Measurements from ENCODE around the gene UBL4A. TPM values are rescaled to one million over a fixed set of nuclear protein-coding genes. Genes with fewer than 3 reads are reported as not detected.

Gene UBL4A
- total RNA-seq, 3 donors from 2014 or later: 36.2 to 40.1 (median 38.3) TPM

GRCh38 chrX:154441564-154441963 lies 44.9 kb downstream of the UBL4A start:
- Histone ChIP-seq H3K36me3 (no peaks in the 10 kb centered on the region), H3K27ac (peak overlapping the region in 1 of 2 donors; percentile 33), H3K4me3 (no peak overlapping the region), H3K27me3 (peaks cover 0 to 51% of the 10 kb centered on the region in 2 donors), H3K4me1 (no peaks in the 10 kb centered on the region), H3K9me3 (no peaks in the 10 kb centered on the region)
- TF ChIP-seq POLR2A (IDR thresholded peaks at IDR 0.05) (no peak), POLR2AphosphoS5 (IDR thresholded peaks at IDR 0.05) (no peak)
- TF ChIP-seq, protein P1, sequence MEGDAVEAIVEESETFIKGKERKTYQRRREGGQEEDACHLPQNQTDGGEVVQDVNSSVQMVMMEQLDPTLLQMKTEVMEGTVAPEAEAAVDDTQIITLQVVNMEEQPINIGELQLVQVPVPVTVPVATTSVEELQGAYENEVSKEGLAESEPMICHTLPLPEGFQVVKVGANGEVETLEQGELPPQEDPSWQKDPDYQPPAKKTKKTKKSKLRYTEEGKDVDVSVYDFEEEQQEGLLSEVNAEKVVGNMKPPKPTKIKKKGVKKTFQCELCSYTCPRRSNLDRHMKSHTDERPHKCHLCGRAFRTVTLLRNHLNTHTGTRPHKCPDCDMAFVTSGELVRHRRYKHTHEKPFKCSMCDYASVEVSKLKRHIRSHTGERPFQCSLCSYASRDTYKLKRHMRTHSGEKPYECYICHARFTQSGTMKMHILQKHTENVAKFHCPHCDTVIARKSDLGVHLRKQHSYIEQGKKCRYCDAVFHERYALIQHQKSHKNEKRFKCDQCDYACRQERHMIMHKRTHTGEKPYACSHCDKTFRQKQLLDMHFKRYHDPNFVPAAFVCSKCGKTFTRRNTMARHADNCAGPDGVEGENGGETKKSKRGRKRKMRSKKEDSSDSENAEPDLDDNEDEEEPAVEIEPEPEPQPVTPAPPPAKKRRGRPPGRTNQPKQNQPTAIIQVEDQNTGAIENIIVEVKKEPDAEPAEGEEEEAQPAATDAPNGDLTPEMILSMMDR (IDR thresholded peaks at IDR 0.05): no peak
- no peak for DNase-seq (ENCODE audit: low spot score in 2 of 2)
- intact Hi-C loops (cut with DNase I; ENCODE audit: low total_unique reads): no loop called here

DNA sequence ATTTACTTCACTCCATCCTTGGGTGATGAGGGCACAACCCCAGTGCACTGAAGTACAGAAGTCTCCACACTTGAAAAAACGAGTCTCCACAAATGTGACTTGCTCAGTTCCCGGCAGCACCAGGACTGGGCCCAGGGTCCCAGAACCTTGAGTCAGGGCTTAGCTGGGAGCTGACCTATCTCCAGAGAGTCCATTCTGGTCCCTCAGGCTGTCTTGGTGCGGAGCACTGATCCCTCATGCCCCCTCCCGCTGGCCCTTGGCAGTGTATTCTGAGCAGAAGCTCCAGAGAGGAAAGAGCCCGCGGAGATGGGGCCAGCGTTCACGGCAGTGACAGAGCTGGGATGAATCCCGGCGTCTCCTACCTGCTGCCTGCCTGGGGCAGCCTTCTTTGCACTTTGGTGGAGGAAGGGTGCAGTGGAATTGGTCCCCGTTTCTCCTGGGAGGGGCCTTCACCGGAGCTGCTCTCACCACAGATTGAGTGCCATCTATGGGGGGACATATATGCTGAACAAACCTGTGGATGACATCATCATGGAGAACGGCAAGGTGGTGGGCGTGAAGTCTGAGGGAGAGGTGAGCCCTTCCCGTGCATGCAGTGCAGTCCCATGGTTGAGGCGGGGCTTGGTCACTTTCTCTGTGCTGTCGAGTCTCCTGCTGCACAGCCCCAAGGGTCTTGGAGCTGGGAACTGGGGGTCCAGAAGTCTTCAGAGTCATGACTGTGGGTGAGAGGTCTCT lies 45.6 kb downstream of the UBL4A start:
- Histone ChIP-seq H3K4me3 (no peak overlapping the region), H3K27me3 (peaks cover 0 to 45% of the 10 kb centered on the region in 2 donors), H3K36me3 (no peaks in the 10 kb centered on the region), H3K9me3 (no peaks in the 10 kb centered on the region), H3K4me1 (no peaks in the 10 kb centered on the region), H3K27ac (no peak overlapping the region)
- intact Hi-C loops (cut with DNase I; ENCODE audit: low total_unique reads): no loop called here
- no peak for DNase-seq (ENCODE audit: low spot score in 2 of 2)
- TF ChIP-seq, protein P1 (IDR thresholded peaks at IDR 0.05): no peak
- no peak for TF ChIP-seq POLR2AphosphoS5 (IDR thresholded peaks at IDR 0.05)
- TF ChIP-seq POLR2A (IDR thresholded peaks at IDR 0.05): no peak

- Histone ChIP-seq H3K4me1 (no peaks in the 10 kb centered on the region), H3K9me3 (no peaks in the 10 kb centered on the region), H3K4me3 (no peak overlapping the region), H3K36me3 (no peaks in the 10 kb centered on the region), H3K27me3 (peaks cover 0 to 40% of the 10 kb centered on the region in 2 donors), H3K27ac (no peak overlapping the region)
- TF ChIP-seq POLR2A (IDR thresholded peaks at IDR 0.05) (no peak), POLR2AphosphoS5 (IDR thresholded peaks at IDR 0.05) (no peak)
- TF ChIP-seq, protein P1 (IDR thresholded peaks at IDR 0.05): no peak
- intact Hi-C loops (cut with DNase I; ENCODE audit: low total_unique reads): no loop called here
- DNase-seq (ENCODE audit: low spot score in 2 of 2): no peak
Observed at GRCh38 chrX:154439841-154440240, 46.6 kb downstream of the UBL4A start.

DNA sequence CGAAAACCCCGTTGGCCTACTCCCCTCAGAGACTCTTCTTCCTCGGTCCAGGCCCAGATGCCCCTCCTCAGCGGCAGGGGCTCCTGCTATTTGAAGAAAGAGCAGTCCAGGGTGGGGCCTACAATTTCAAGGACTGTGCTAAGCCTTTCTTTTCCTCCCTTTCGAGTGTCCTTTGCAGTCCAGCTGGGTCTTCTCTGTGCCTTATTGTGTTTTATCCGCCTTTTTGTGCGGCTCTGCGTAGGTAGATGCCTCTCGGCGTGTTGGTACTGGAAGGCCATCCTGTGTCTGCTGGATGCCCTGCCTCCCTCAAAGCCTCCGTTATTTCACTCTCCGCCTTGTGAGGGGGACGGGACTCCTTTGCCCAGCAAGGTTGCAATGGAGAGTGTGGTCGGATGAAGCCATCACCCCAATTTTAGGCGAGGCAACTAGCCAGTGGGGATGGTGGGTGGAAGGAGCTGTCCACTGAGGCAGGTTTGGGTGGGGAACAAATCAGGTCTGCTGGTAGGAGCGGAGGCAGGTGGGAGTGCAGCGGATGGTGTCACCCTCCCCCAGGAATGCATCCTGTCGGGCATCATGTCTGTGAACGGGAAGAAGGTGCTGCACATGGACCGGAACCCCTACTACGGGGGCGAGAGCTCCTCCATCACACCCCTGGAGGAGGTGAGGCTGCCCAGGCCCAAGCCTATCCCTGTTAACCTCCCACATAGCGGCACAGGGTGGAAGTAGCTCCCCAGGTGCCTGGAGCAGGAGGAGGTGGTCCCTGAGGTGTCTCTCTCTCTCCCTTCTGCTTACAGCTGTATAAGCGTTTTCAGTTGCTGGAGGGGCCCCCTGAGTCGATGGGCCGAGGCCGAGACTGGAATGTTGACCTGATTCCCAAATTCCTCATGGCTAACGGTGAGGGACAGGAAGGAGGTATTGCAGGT lies 48.2 kb downstream of the UBL4A start:
- TF ChIP-seq, protein P1 (IDR thresholded peaks at IDR 0.05): no peak
- no peak for TF ChIP-seq POLR2AphosphoS5 (IDR thresholded peaks at IDR 0.05)
- no peak for TF ChIP-seq POLR2A (IDR thresholded peaks at IDR 0.05)
- intact Hi-C loops (cut with DNase I; ENCODE audit: low total_unique reads): no loop called here
- Histone ChIP-seq H3K4me1 (no peaks in the 10 kb centered on the region), H3K4me3 (peak overlapping the region; percentile 63 to 89 (median 70)), H3K9me3 (no peaks in the 10 kb centered on the region), H3K36me3 (no peaks in the 10 kb centered on the region), H3K27ac (peak overlapping the region in 1 of 2 donors; percentile 96), H3K27me3 (peaks cover 0 to 51% of the 10 kb centered on the region in 2 donors)
- no peak for DNase-seq (ENCODE audit: low spot score in 2 of 2)

Measured in breast epithelium (tissue), 4 donors.